HG02678 (cell line): ENCODE measurements around the gene CDC34.
A peak's percentile ranks its signal among the peaks of the same experiment; 100 is the strongest.

Source experiments
- ATAC-seq: cut with Tn5 transposase; IDR thresholded peaks from one replicate; pipeline ENCODE4 v1.9.1; 2021; ENCODE audit warnings: mild to moderate bottlenecking, moderate library complexity; ENCODE audit not compliant: unreplicated experiment

Gene CDC34

DNA sequence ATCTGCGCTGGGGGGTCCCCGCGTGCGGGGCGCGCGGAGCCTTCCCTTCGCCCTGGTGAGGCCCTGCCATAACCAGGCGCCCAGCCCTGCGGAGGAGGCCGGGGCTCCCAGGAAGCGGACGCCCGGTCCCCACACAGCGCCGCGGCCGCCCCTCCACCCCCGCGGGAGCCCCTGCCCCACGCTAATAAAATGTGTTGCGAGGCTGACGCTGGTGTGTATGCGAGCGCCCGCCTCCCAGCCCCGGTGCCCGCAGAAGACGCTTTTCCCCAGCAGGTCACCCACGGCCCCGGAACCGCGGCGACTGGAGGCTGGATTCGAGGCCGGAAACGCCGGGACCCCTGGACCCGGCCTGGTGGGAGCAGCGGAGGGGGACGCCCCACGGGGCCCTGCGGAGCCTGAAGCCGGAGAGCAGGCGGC is 12.1 kb upstream of the CDC34 start:
- ATAC-seq = no peak

- ATAC-seq = no peak
These were observed 8.8 kb upstream of the CDC34 start for GRCh38 chr19:522726-523125.

DNA sequence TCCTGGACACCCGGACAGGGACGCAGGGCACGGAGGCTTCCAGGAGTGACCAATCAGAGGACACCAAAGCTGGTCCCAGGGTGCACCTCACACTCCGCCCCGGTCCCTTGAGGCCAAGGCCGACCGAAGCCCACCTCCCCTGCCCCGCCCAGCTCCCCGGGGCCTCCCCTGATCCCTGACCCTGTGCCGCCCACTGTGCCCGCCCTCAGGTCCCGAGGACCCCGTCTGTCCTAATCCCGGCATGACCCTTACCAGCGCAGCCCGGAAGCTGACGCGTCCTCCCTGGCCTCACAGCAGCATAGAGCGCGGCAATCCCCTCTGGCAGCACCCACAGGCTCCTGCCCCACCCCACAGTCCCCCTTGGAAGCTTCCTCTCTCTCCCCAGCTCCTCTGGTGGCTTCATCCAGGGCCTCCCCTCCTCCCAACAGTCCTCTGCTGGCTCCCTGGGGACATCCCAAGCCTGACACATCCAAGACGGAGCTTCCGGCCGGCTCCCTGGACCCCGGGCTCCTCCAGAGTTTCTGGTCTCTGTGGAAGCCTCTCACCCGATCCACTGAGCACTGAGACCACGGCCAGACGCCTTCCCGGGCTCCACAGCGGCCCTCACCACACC is 7.4 kb upstream of the CDC34 start:
- ATAC-seq = no peak

DNA sequence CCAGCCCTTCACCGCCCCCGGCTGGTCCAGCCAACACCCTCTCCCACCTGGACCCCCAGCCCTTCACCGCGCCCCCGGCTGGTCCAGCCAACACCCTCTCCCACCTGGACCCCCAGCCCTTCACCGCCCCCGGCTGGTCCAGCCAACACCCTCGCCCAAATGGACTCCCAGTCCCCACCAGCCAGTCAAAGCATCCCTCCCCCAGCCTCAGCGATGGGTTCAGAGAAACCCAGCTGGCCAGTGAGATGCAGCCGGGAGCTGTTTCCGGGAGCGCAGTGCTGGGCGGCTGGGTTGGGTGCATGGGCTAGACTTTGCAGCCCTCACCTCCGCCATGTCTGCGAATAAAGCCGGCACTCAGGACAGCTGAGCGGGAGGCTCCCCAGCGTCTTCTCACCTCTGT is 6.5 kb upstream of the CDC34 start:
- no peak for ATAC-seq

DNA sequence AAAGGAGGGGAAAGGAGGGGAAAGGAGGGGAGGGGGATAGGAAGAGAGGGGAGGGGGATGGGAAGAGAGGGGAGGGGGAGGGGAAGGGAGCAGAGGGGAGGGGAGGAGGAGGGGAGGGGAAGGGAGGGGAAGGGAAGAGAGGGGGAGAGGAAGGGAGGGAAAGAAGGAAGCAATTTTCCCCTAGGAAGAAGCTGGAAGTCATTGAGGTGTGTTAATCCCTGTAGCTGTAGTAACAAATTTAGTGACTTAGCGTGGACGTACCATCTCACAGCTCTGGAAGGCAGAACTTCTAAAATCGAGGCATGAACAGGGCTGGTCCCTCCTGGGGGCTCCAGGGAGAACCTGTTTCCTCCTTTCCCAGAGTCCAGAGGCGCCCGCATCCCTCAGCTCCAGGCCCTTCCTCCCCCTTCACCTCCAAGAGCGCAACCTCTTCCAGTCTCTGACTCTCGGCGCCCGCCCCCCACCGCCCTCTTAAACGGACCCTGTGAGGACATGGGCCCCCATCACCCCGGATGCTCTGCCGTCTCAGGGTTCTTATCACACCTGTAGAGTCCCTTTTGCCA is 5.6 kb upstream of the CDC34 start:
- no peak for ATAC-seq

- no peak for ATAC-seq
These were observed 1.2 kb upstream of the CDC34 start for GRCh38 chr19:530134-531008.

DNA sequence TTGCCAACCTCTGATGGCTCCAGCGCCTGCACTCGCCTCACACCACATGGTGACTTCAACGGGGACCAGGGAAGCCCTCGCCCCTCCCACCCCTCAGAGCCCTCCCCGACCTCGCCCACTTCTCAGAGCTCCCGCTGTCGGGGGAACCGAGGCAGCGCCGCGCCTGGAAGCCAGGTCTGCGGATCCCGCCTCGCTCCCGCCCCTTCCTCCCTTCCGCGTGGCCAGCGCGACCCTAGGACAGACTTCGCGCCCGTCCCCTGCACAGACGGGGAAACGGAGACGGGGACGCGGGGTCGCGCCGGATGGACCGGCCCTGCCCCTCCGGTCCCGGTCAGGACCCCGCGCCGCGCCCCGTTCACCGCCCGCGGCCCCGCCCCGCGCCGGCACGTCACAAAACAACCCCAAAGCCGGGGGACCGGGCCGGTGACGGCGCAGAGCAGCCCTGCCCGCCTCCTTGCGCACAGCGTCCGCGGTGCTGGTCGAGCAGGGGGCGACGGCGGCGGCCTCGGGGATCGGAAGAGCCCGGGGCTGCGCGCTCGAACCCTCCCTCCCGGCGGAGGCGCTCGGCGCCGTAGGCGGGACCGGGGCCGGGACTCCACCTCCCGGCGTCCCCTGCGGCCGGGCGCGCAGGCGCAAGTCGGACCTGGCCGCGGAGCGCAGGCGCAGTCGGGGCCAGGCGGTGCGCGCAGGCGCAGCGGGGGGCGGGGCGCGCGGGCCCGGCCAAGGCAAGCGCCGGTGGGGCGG is 379 bp upstream of the CDC34 start:
- ATAC-seq = peak; percentile 70

DNA sequence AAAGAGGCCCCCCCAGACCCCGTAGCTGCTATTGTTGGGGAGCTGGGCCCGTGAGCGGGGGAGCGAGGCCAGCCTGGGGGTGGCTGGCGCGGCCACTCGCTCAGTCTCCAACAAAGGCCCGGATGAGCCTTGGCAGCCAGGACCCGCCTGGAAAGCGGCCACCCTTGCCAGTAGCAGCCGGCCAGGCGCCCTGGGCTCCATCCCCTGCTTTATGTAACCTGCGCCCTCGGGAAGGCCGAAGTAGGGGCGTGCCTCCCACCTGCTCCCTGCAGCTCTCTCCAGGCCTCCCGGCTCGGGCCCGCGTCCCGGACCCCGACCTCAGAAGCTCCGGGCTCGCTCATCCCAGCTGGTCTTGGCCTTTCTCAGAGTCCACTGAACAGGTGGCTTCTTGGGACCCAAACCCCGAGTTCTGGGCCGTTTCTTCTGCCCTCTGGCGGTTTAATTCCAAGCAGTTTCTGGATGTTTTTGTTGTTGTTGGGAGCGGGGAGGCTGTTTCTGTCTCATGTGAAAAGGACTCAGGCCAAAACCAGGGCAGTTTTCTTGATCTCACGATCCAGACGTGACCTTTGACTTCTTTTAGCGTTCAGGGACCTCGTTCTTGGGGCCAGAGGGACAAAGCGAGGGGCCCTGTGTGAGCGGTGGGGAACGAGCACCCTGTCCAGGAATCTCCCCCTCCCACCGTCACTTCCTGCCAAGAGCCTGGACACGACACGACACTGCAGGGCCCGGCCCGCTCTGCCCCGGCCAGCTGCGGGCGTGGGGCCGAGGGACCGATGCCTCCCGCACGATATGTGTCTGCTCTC is 1.2 kb downstream of the CDC34 start:
- ATAC-seq = no peak

- no peak for ATAC-seq
These were observed 2.0 kb downstream of the CDC34 start for GRCh38 chr19:533364-534058.

DNA sequence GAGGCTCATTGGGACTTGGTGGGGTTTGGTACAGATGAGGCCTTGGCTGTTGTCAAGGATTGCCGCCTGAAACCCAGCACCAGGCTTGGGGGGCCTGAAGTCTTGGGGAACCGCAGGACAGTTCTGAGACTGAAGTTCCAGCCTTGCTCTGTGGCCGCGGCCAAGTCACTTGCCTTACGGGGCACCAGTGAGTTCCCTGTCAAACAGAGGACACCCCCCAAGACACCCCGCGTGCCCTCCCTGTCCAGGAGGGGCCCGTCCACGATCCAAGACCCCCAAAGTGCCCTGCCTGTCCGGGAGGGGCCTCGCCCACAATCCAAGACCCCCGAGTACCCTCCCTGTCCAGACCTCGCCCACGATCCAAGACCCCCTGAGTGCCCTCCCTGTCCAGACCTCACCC is 2.5 kb downstream of the CDC34 start:
- no peak for ATAC-seq

- no peak for ATAC-seq
These were observed 3.7 kb downstream of the CDC34 start for GRCh38 chr19:535017-535835.

DNA sequence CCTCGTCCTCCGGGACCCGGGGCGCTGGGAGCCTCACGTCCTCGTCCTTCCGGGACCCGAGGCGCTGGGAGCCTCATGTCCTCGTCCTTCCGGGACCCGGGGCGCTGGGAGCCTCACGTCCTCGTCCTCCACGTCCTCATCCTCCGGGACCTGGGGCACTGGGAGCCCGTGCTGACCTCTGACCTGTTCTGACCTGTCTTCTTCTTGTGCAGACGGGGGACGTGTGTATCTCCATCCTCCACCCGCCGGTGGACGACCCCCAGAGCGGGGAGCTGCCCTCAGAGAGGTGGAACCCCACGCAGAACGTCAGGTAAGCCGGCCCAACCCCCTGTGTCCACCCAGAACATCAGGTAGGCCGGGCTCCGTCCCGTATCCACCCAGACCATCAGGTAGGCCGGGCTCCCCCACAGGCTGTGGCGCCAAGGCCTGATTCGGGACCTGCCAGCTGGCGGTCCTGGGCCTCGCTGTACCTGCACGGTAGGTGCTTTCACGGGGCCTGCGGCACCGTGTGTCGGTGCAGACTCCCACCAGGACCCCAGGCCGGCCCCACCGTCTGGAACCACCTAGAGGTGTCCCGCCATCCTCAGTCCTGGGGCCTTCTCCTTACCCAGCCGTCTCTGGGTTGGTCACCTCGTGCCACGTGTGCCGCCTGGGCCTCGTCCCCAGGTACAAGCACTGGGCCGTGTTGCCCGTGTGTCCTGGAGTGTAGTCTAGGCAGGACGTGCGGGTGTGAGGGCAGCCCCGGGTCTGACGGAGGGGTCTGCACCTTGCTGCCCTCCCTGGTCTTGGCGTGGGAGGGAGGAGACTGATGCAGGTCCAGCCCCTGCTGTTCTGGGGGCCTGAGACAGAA is 4.7 kb downstream of the CDC34 start:
- ATAC-seq = no peak

- ATAC-seq = no peak
These were observed 5.4 kb downstream of the CDC34 start for GRCh38 chr19:536881-537404.

GRCh38 chr19:538641-539428 is 7.3 kb downstream of the CDC34 start:
- ATAC-seq = no peak

GRCh38 chr19:539429-540030 is 8.0 kb downstream of the CDC34 start:
- no peak for ATAC-seq

GRCh38 chr19:540867-541637 is 9.5 kb downstream of the CDC34 start:
- no peak for ATAC-seq
